ENCODE results near the gene TMEFF2.

The TMEFF2 gene

DNA sequence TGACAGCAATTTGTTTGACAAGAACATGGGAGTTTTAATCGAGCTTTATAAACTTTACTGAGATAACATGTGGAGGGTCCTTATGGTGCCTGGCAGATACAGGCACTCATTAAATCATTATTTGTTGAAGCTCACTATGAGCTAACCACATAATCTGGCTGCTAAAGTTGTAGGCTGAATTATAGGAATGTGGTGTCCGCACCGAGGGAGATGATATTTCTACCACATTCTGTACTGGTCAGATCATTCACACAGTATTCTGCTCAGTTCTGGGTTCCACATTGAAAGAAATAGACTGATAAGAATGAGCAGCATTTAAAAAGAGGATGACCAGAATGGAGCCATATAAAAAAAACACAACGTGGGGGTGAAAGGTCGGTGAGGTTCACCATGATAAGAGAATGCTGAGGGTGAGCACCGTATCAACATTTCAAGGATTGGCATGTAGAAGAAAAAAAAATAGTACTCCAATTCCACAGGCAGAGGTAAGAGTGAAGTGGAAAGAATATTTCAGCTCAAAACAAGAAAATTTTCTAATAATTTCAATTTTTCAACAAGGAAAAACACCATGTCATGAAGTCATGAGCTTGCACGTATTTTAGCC, 54.4 kb downstream of the TMEFF2 start:
- ChIA-PET POLR2A (no interaction called here), CTCF (interaction anchor here (1.2 to 1.7 kb wide), 2 partner anchors 22 to 328 kb away, joined by 4 to 8 read pairs; no protein-coding TSS in a partner anchor)
- H3K36me3 ChIP-seq (ENCODE audit: control insufficient read depth in 2 of 2, insufficient read depth in 1 of 2, low read length in 2 of 2) = no peaks in the 10 kb centered on the region
- no peak overlapping the region for H3K27ac ChIP-seq (ENCODE audit: extremely low read depth, low read depth, low read length)
- TF ChIP-seq ZNF311 (tag by site-specific recombination; IDR thresholded peaks at IDR 0.05; ENCODE audit: borderline replicate concordance) = no peak
- TF ChIP-seq, protein P1, sequence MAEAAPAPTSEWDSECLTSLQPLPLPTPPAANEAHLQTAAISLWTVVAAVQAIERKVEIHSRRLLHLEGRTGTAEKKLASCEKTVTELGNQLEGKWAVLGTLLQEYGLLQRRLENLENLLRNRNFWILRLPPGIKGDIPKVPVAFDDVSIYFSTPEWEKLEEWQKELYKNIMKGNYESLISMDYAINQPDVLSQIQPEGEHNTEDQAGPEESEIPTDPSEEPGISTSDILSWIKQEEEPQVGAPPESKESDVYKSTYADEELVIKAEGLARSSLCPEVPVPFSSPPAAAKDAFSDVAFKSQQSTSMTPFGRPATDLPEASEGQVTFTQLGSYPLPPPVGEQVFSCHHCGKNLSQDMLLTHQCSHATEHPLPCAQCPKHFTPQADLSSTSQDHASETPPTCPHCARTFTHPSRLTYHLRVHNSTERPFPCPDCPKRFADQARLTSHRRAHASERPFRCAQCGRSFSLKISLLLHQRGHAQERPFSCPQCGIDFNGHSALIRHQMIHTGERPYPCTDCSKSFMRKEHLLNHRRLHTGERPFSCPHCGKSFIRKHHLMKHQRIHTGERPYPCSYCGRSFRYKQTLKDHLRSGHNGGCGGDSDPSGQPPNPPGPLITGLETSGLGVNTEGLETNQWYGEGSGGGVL (tag by site-specific recombination; IDR thresholded peaks at IDR 0.05) = no peak
- TF ChIP-seq, protein P2, sequence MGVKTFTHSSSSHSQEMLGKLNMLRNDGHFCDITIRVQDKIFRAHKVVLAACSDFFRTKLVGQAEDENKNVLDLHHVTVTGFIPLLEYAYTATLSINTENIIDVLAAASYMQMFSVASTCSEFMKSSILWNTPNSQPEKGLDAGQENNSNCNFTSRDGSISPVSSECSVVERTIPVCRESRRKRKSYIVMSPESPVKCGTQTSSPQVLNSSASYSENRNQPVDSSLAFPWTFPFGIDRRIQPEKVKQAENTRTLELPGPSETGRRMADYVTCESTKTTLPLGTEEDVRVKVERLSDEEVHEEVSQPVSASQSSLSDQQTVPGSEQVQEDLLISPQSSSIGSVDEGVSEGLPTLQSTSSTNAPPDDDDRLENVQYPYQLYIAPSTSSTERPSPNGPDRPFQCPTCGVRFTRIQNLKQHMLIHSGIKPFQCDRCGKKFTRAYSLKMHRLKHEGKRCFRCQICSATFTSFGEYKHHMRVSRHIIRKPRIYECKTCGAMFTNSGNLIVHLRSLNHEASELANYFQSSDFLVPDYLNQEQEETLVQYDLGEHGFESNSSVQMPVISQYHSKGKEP (tag by site-specific recombination; IDR thresholded peaks at IDR 0.05) = no peak
- TF ChIP-seq, protein P3, sequence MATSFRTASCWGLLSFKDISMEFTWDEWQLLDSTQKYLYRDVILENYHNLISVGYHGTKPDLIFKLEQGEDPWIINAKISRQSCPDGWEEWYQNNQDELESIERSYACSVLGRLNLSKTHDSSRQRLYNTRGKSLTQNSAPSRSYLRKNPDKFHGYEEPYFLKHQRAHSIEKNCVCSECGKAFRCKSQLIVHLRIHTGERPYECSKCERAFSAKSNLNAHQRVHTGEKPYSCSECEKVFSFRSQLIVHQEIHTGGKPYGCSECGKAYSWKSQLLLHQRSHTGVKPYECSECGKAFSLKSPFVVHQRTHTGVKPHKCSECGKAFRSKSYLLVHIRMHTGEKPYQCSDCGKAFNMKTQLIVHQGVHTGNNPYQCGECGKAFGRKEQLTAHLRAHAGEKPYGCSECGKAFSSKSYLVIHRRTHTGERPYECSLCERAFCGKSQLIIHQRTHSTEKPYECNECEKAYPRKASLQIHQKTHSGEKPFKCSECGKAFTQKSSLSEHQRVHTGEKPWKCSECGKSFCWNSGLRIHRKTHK (tag by site-specific recombination; IDR thresholded peaks at IDR 0.05) = no peak
- no peak for TF ChIP-seq YY2 (tag by site-specific recombination; IDR thresholded peaks at IDR 0.05)
- TF ChIP-seq, protein P4, sequence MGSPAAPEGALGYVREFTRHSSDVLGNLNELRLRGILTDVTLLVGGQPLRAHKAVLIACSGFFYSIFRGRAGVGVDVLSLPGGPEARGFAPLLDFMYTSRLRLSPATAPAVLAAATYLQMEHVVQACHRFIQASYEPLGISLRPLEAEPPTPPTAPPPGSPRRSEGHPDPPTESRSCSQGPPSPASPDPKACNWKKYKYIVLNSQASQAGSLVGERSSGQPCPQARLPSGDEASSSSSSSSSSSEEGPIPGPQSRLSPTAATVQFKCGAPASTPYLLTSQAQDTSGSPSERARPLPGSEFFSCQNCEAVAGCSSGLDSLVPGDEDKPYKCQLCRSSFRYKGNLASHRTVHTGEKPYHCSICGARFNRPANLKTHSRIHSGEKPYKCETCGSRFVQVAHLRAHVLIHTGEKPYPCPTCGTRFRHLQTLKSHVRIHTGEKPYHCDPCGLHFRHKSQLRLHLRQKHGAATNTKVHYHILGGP (tag by site-specific recombination; IDR thresholded peaks at IDR 0.05) = no peak
- no peak for TF ChIP-seq ZNF501 (tag by site-specific recombination; IDR thresholded peaks at IDR 0.05)
- TF ChIP-seq, protein P5, sequence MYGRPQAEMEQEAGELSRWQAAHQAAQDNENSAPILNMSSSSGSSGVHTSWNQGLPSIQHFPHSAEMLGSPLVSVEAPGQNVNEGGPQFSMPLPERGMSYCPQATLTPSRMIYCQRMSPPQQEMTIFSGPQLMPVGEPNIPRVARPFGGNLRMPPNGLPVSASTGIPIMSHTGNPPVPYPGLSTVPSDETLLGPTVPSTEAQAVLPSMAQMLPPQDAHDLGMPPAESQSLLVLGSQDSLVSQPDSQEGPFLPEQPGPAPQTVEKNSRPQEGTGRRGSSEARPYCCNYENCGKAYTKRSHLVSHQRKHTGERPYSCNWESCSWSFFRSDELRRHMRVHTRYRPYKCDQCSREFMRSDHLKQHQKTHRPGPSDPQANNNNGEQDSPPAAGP (tag by site-specific recombination; IDR thresholded peaks at IDR 0.05) = no peak
- H3K4me3 ChIP-seq (ENCODE audit: low read depth, low read length) = no peak overlapping the region
- H3K4me1 ChIP-seq (ENCODE audit: control insufficient read depth, insufficient read depth, low read length) = no peaks in the 10 kb centered on the region
- H3K9me3 ChIP-seq (ENCODE audit: control insufficient read depth, insufficient read depth, low read depth, low read length) = no peaks in the 10 kb centered on the region

DNA sequence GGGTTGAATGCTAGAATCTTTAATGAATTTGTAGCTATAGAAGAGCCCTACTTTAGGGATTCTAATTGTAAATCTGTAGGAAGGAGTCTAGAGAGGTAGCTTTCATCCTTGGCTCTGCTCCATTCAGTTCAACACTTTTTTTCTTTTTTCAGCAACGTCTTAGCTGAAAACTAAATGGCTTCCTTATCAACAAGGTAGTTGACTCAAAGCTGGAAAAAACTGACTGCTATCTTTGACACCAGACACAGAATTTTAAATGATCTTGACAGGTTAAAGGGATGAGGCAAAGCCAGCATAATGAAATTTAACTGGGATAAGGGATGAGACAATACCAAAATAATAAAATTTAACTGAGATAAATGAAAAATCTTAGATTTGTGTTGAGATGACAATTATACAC, 54.9 kb downstream of the TMEFF2 start:
- Histone ChIP-seq H3K9me3 (ENCODE audit: control insufficient read depth, insufficient read depth, low read depth, low read length) (no peaks in the 10 kb centered on the region), H3K4me3 (ENCODE audit: low read depth, low read length) (no peak overlapping the region), H3K4me1 (ENCODE audit: control insufficient read depth, insufficient read depth, low read length) (no peaks in the 10 kb centered on the region), H3K36me3 (ENCODE audit: control insufficient read depth in 2 of 2, insufficient read depth in 1 of 2, low read length in 2 of 2) (no peaks in the 10 kb centered on the region), H3K27ac (ENCODE audit: extremely low read depth, low read depth, low read length) (no peak overlapping the region)
- ChIA-PET CTCF (interaction anchor here (1.2 to 1.7 kb wide), 2 partner anchors 23 to 328 kb away, joined by 4 to 8 read pairs; no protein-coding TSS in a partner anchor), POLR2A (no interaction called here)
- TF ChIP-seq TRIM28 (IDR thresholded peaks at IDR 0.05; ENCODE audit: borderline replicate concordance, low read length) (no peak), ZNF223 (tag by site-specific recombination; IDR thresholded peaks at IDR 0.05) (no peak), ZBTB1 (tag by site-specific recombination; IDR thresholded peaks at IDR 0.05) (no peak), EGR2 (tag by site-specific recombination; IDR thresholded peaks at IDR 0.05; ENCODE audit: low read depth) (no peak), ZNF341 (tag by site-specific recombination; IDR thresholded peaks at IDR 0.05; ENCODE audit: low read depth) (no peak), ZNF707 (tag by site-specific recombination; IDR thresholded peaks at IDR 0.05) (no peak), ZFP41 (tag by site-specific recombination; IDR thresholded peaks at IDR 0.05; ENCODE audit: borderline replicate concordance) (no peak), HOXD13 (CRISPR knock-in tag; IDR thresholded peaks at IDR 0.05; ENCODE audit: borderline replicate concordance) (no peak)
- TF ChIP-seq, protein P6, sequence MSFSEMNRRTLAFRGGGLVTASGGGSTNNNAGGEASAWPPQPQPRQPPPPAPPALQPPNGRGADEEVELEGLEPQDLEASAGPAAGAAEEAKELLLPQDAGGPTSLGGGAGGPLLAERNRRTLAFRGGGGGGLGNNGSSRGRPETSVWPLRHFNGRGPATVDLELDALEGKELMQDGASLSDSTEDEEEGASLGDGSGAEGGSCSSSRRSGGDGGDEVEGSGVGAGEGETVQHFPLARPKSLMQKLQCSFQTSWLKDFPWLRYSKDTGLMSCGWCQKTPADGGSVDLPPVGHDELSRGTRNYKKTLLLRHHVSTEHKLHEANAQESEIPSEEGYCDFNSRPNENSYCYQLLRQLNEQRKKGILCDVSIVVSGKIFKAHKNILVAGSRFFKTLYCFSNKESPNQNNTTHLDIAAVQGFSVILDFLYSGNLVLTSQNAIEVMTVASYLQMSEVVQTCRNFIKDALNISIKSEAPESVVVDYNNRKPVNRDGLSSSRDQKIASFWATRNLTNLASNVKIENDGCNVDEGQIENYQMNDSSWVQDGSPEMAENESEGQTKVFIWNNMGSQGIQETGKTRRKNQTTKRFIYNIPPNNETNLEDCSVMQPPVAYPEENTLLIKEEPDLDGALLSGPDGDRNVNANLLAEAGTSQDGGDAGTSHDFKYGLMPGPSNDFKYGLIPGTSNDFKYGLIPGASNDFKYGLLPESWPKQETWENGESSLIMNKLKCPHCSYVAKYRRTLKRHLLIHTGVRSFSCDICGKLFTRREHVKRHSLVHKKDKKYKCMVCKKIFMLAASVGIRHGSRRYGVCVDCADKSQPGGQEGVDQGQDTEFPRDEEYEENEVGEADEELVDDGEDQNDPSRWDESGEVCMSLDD (tag by site-specific recombination; IDR thresholded peaks at IDR 0.05) = no peak
- TF ChIP-seq, protein P7, sequence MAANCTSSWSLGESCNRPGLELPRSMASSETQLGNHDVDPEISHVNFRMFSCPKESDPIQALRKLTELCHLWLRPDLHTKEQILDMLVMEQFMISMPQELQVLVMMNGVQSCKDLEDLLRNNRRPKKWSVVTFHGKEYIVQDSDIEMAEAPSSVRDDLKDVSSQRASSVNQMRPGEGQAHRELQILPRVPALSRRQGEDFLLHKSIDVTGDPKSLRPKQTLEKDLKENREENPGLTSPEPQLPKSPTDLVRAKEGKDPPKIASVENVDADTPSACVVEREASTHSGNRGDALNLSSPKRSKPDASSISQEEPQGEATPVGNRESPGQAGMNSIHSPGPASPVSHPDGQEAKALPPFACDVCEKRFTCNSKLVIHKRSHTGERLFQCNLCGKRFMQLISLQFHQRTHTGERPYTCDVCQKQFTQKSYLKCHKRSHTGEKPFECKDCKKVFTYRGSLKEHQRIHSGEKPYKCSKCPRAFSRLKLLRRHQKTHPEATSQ (tag by site-specific recombination; IDR thresholded peaks at IDR 0.05) = no peak

All from HEK293 (cell line).